T-cell (primary cell): ENCODE data around the gene ZNF701. TPM values are rescaled to one million over a fixed set of nuclear protein-coding genes. Genes with fewer than 3 reads are reported as not detected.
"Not testable (repeated sequence)": the region's sequence is repeated elsewhere in the genome, so short reads cannot be mapped to it uniquely, and the experiment has no call there.

Experiments used
- ATAC-seq, 4 experiments: fragments of 200-7000 bp in 3 of 4; fragments of 150-1000 bp in 1 of 4; cut with Tn5 transposase; replicated peaks in 1 of 4; 1 replicate in 3 of 4; 2 replicates in 1 of 4; pipeline ENCODE4 v1.10.0; 2021; ENCODE audit warnings: moderate library complexity in 3 of 4, mild to moderate bottlenecking in 2 of 4, moderate number of reproducible peaks in 1 of 4
- CTCF ChIA-PET, 2 donors: fragments of 300-600 bp; sonication (Branson Sonifier 250); formaldehyde crosslinking; loops; one replicate each; lab custom pipeline; 2022; ENCODE audit warnings: antibody characterized with exemption in 2 of 2; lab: Charles Lee
- POLR2A ChIA-PET, 2 donors: fragments of 300-600 bp; sonication (Branson Sonifier 250); formaldehyde crosslinking; loops; one replicate each; lab custom pipeline; 2022; ENCODE audit warnings: antibody characterized with exemption in 2 of 2; lab: Charles Lee
- DNase-seq, 35 experiments: peaks; one replicate each; pipeline versions ENCODE4 v3.0.0 to v3.0.0-alpha.2; 2013 to 2023
- H3K27ac ChIP-seq: one replicate; pipeline ENCODE4 v1.5.1; 2013; ENCODE audit warnings: low read length
- H3K27me3 ChIP-seq, 2 experiments: replicated peaks in 1 of 2; 1 replicate in 1 of 2; 2 replicates in 1 of 2; pipeline versions ENCODE4 v1.6.1 to v1.7.0; 2013; ENCODE audit warnings: low read length in 1 of 2, mixed read lengths in 1 of 2; ENCODE audit not compliant: control insufficient read depth in 2 of 2, insufficient read depth in 2 of 2; ENCODE audit errors: extremely low read depth in 1 of 2
- H3K36me3 ChIP-seq, 2 donors: 1 replicate in 1 of 2; 2 replicates in 1 of 2; pipeline versions ENCODE4 v1.6.1 to v1.7.0; 2013; ENCODE audit warnings: low read length in 1 of 2; ENCODE audit not compliant: control insufficient read depth in 2 of 2, insufficient read depth in 1 of 2; ENCODE audit errors: extremely low read depth in 1 of 2
- H3K4me1 ChIP-seq, 2 experiments: 1 replicate in 1 of 2; 2 replicates in 1 of 2; pipeline versions ENCODE4 v1.6.1 to v1.7.0; 2013; ENCODE audit warnings: low read length in 2 of 2, mixed read lengths in 1 of 2; ENCODE audit not compliant: insufficient read depth in 2 of 2, control insufficient read depth in 1 of 2; ENCODE audit errors: extremely low read depth in 1 of 2
- H3K4me3 ChIP-seq, 2 donors: 1 replicate in 1 of 2; 2 replicates in 1 of 2; pipeline versions ENCODE4 v1.5.1 to v1.7.0; 2013; ENCODE audit warnings: mild to moderate bottlenecking in 2 of 2, low read length in 1 of 2, moderate library complexity in 1 of 2; ENCODE audit not compliant: control insufficient read depth in 1 of 2; ENCODE audit errors: extremely low read depth in 1 of 2
- H3K9me3 ChIP-seq: 2 replicates; pipeline ENCODE4 v1.7.0; 2013
- H3K27ac Mint-ChIP-seq, 2 donors: one replicate each; pipeline ENCODE4 v1.8.0; 2020 to 2021; ENCODE audit warnings: mild to moderate bottlenecking in 2 of 2, mixed read lengths in 2 of 2
- H3K27me3 Mint-ChIP-seq, 2 donors: one replicate each; pipeline ENCODE4 v1.8.0; 2021 to 2022; ENCODE audit warnings: mixed read lengths in 2 of 2
- H3K36me3 Mint-ChIP-seq: one replicate; pipeline ENCODE4 v1.8.0; 2021; ENCODE audit warnings: mixed read lengths
- H3K4me1 Mint-ChIP-seq, 3 donors: one replicate each; pipeline ENCODE4 v1.8.0; 2020 to 2022; ENCODE audit warnings: mixed read lengths in 3 of 3, mild to moderate bottlenecking in 1 of 3
- H3K4me3 Mint-ChIP-seq, 3 donors: one replicate each; pipeline ENCODE4 v1.8.0; 2020 to 2022; ENCODE audit warnings: mild to moderate bottlenecking in 3 of 3, mixed read lengths in 3 of 3, moderate library complexity in 3 of 3
- H3K9me3 Mint-ChIP-seq, 3 donors: one replicate each; pipeline ENCODE4 v1.8.0; 2020 to 2022; ENCODE audit warnings: mixed read lengths in 3 of 3
- WGBS: methylation state at CpG from one replicate; pipeline ENCODE4 v1.1.5; 2013; ENCODE audit warnings: missing lambda C conversion rate; ENCODE audit not compliant: insufficient coverage; 5-methylcytosine and 5-hydroxymethylcytosine counted together
- total RNA-seq, 35 experiments: library from RNA in 6 of 35; stranded (reverse) in 6 of 35; fragments of 120-200 nt in 1 of 35; gene quantifications; one replicate each; pipeline versions ENCODE4 v1.2.1 to v1.2.4 and lab custom pipeline; 2013 to 2026

The ZNF701 gene
- total RNA-seq, 5 donors from 2014 or later (not counting 1 experiment from before 2014, with no cell fraction given): 18.5 to 39.4 (median 35.7) TPM

GRCh38 chr19:52532480-52532879, 37.6 kb upstream of the ZNF701 start:
- Histone ChIP-seq H3K27ac (no peak overlapping the region), H3K4me3 (no peak overlapping the region), H3K9me3 (no peaks in the 10 kb centered on the region), H3K4me1 (peaks cover 5 to 44% of the 10 kb centered on the region in 2 experiments), H3K27me3 (no peaks in the 10 kb centered on the region), H3K36me3 (peaks cover 0 to 8% of the 10 kb centered on the region in 2 donors)
- WGBS: no CpG with 5 or more reads among the region's 2 CpGs
- Mint-ChIP-seq H3K4me1 (peaks cover 47 to 61% (median 59%) of the 10 kb centered on the region in 3 donors), H3K9me3 (no peaks in the 10 kb centered on the region), H3K27ac (no peak overlapping the region), H3K27me3 (no peaks in the 10 kb centered on the region), H3K4me3 (no peak overlapping the region), H3K36me3 (peaks cover 17% of the 10 kb centered on the region)
- ChIA-PET POLR2A (interaction anchor here in 1 of 2 donors (0.7 kb wide), 1 partner anchor 1113 kb away, joined by 4 read pairs; no protein-coding TSS in a partner anchor), CTCF (no interaction called here)
- DNase-seq (no peak), ATAC-seq (no peak)

GRCh38 chr19:52533901-52534300, 36.2 kb upstream of the ZNF701 start:
- CTCF ChIA-PET: interaction anchor here in 1 of 2 donors (0.6 kb wide), 1 partner anchor 291 kb away, joined by 3 read pairs; no protein-coding TSS in a partner anchor
- POLR2A ChIA-PET: interaction anchor here in 1 of 2 donors (0.6 to 0.7 kb wide), 2 partner anchors 102 to 334 kb away, joined by 5 to 6 read pairs; no protein-coding TSS in a partner anchor
- DNase-seq (no peak), ATAC-seq (no peak)
- Histone ChIP-seq H3K4me1 (peaks cover 3 to 31% of the 10 kb centered on the region in 2 experiments), H3K4me3 (no peak overlapping the region), H3K27me3 (no peaks in the 10 kb centered on the region), H3K27ac (no peak overlapping the region), H3K9me3 (no peaks in the 10 kb centered on the region), H3K36me3 (peaks cover 0 to 8% of the 10 kb centered on the region in 2 donors)
- H3K27me3 Mint-ChIP-seq: no peaks in the 10 kb centered on the region
- H3K4me1 Mint-ChIP-seq: peaks cover 43 to 52% (median 49%) of the 10 kb centered on the region in 3 donors
- no CpG with 5 or more reads among the region's 5 CpGs for whole genome bisulfite sequencing
- H3K4me3 Mint-ChIP-seq: peak overlapping the region in 1 of 3 donors; percentile 85
- H3K27ac Mint-ChIP-seq: no peak overlapping the region
- H3K36me3 Mint-ChIP-seq: peaks cover 22% of the 10 kb centered on the region
- H3K9me3 Mint-ChIP-seq: peaks cover 0 to 4% (median 0%) of the 10 kb centered on the region in 3 donors

GRCh38 chr19:52535385-52535770, 34.7 kb upstream of the ZNF701 start:
- CTCF ChIA-PET: interaction anchor here in 1 of 2 donors (0.6 kb wide), 1 partner anchor 65 kb away, joined by 3 read pairs; no protein-coding TSS in a partner anchor
- H3K36me3 ChIP-seq, POLR2A ChIA-PET, H3K27me3 ChIP-seq, H3K9me3 Mint-ChIP-seq, H3K27me3 Mint-ChIP-seq, H3K9me3 ChIP-seq: not testable (repeated sequence)
- Mint-ChIP-seq H3K4me3 (peak overlapping the region; percentile 85 to 93 (median 90)), H3K27ac (peak overlapping the region in 1 of 2 donors; percentile 93), H3K36me3 (peaks cover 34% of the 10 kb centered on the region), H3K4me1 (peaks cover 39 to 46% (median 46%) of the 10 kb centered on the region in 3 donors)
- H3K4me1 ChIP-seq: peaks cover 3 to 28% of the 10 kb centered on the region in 2 experiments
- peak; percentile 4 to 13 (median 5) for ATAC-seq
- 6% methylated on average over 12 of the region's 15 CpGs for WGBS
- peak in 5 of 35 experiments; percentile 1 to 25 (median 3) for DNase-seq
- H3K4me3 ChIP-seq: peak overlapping the region; percentile 84 to 86
- H3K27ac ChIP-seq: peak overlapping the region; percentile 68

GRCh38 chr19:52535771-52536447, 34.2 kb upstream of the ZNF701 start:
- peaks cover 3 to 26% of the 10 kb centered on the region in 2 experiments for H3K4me1 ChIP-seq
- WGBS: 4% methylated on average over 46 of the region's 50 CpGs

GRCh38 chr19:52536448-52536800, 33.7 kb upstream of the ZNF701 start:
- CTCF ChIA-PET: no interaction called here
- peak overlapping the region; percentile 84 to 86 for H3K4me3 ChIP-seq
- H3K9me3 ChIP-seq: no peaks in the 10 kb centered on the region
- H3K27me3 Mint-ChIP-seq: no peaks in the 10 kb centered on the region
- peak overlapping the region; percentile 85 to 93 (median 90) for H3K4me3 Mint-ChIP-seq
- 6% methylated on average over 15 of the region's 17 CpGs for WGBS
- ATAC-seq (peak; percentile 14 to 60 (median 34)), DNase-seq (peak in 34 of 35 experiments; percentile 1 to 62 (median 42))
- H3K36me3 Mint-ChIP-seq: peaks cover 43% of the 10 kb centered on the region
- no peaks in the 10 kb centered on the region for H3K27me3 ChIP-seq
- H3K4me1 Mint-ChIP-seq: peaks cover 39 to 47% (median 44%) of the 10 kb centered on the region in 3 donors
- peaks cover 3 to 24% of the 10 kb centered on the region in 2 experiments for H3K4me1 ChIP-seq
- peak overlapping the region; percentile 68 for H3K27ac ChIP-seq
- H3K9me3 Mint-ChIP-seq: peaks cover 0 to 4% (median 4%) of the 10 kb centered on the region in 3 donors
- peak overlapping the region; percentile 93 for H3K27ac Mint-ChIP-seq
- POLR2A ChIA-PET: no interaction called here
- peaks cover 0 to 8% of the 10 kb centered on the region in 2 donors for H3K36me3 ChIP-seq

More at GRCh38 chr19:52535771-52536447, 34.2 kb upstream of the ZNF701 start:
- no peaks in the 10 kb centered on the region for H3K27me3 Mint-ChIP-seq
- H3K4me1 Mint-ChIP-seq: peaks cover 39 to 47% (median 46%) of the 10 kb centered on the region in 3 donors
- H3K9me3 ChIP-seq: no peaks in the 10 kb centered on the region
- H3K27ac Mint-ChIP-seq: peak overlapping the region; percentile 93
- ChIA-PET POLR2A (no interaction called here), CTCF (no interaction called here)
- peaks cover 38% of the 10 kb centered on the region for H3K36me3 Mint-ChIP-seq
- H3K4me3 ChIP-seq: peak overlapping the region; percentile 84 to 86
- peak overlapping the region; percentile 68 for H3K27ac ChIP-seq
- H3K4me3 Mint-ChIP-seq: peak overlapping the region; percentile 85 to 93 (median 90)
- H3K9me3 Mint-ChIP-seq: peaks cover 0 to 4% (median 4%) of the 10 kb centered on the region in 3 donors
- DNase-seq: peak; percentile 78 to 95 (median 90)
- peaks cover 0 to 8% of the 10 kb centered on the region in 2 donors for H3K36me3 ChIP-seq
- no peaks in the 10 kb centered on the region for H3K27me3 ChIP-seq
- peak; percentile 93 to 99 (median 96) for ATAC-seq

- H3K36me3 ChIP-seq, POLR2A ChIA-PET, ATAC-seq, H3K9me3 ChIP-seq, DNase-seq, H3K27me3 ChIP-seq, H3K4me3 Mint-ChIP-seq, CTCF ChIA-PET, H3K27ac Mint-ChIP-seq, H3K27me3 Mint-ChIP-seq, H3K27ac ChIP-seq, H3K4me3 ChIP-seq, H3K9me3 Mint-ChIP-seq: not testable (repeated sequence)
- H3K4me1 ChIP-seq: peaks cover 3 to 43% of the 10 kb centered on the region in 2 experiments
- H3K4me1 Mint-ChIP-seq: peaks cover 46 to 57% (median 53%) of the 10 kb centered on the region in 3 donors
- no CpG with 5 or more reads among the region's 4 CpGs for WGBS
- H3K36me3 Mint-ChIP-seq: peaks cover 54% of the 10 kb centered on the region
These were observed 31.3 kb upstream of the ZNF701 start for GRCh38 chr19:52538815-52539214.
